Left ventricle myocardium inferior (tissue), 1 donor: ENCODE results near the gene CDX2. TPM values are rescaled to one million over a fixed set of nuclear protein-coding genes. Genes with fewer than 3 reads are reported as not detected.

ENCODE experiments used
- DNase-seq: peaks from one replicate; pipeline ENCODE4 v3.0.0-alpha.2; 2020
- H3K27ac ChIP-seq: fragments of 200-600 bp; replicated peaks from 2 replicates; pipeline ENCODE4 v1.8.0; 2021
- H3K27me3 ChIP-seq: fragments of 200-600 bp; 2 replicates; pipeline ENCODE4 v1.8.0; 2021; ENCODE audit warnings: low read depth
- H3K36me3 ChIP-seq: fragments of 200-600 bp; 2 replicates; pipeline ENCODE4 v1.8.0; 2021
- H3K4me1 ChIP-seq: fragments of 200-600 bp; 2 replicates; pipeline ENCODE4 v1.8.0; 2021
- H3K4me3 ChIP-seq: fragments of 200-600 bp; 2 replicates; pipeline ENCODE4 v1.8.0; 2021; ENCODE audit warnings: mild to moderate bottlenecking, moderate library complexity
- H3K9me3 ChIP-seq: fragments of 200-600 bp; replicated peaks from 2 replicates; pipeline ENCODE4 v1.8.0; 2021
- CTCF ChIP-seq: fragments of 200-600 bp; IDR thresholded peaks from 2 replicates; pipeline ENCODE4 v1.8.0; 2021; ENCODE audit warnings: antibody characterized with exemption, mild to moderate bottlenecking, borderline replicate concordance
- intact Hi-C: fragments of 100-400 bp; cut with micrococcal nuclease; formaldehyde crosslinking; loops from one replicate; pipeline ENCODE4 v1.11.0; 2022
- total RNA-seq: library from RNA; stranded (reverse); fragmentation: NEBNext Ultra II Directional; extraction: Animal tissue kit (Norgen Biotek cat#: 25700); gene quantifications from one replicate; pipeline ENCODE4 v1.2.1, GENCODE V29; 2021
- donor health status: DM: no; HTN: yes; CAD: no; lungs with severe emphysema.

Gene CDX2
- total RNA-seq, 1 donor from 2014 or later = not detected

DNA sequence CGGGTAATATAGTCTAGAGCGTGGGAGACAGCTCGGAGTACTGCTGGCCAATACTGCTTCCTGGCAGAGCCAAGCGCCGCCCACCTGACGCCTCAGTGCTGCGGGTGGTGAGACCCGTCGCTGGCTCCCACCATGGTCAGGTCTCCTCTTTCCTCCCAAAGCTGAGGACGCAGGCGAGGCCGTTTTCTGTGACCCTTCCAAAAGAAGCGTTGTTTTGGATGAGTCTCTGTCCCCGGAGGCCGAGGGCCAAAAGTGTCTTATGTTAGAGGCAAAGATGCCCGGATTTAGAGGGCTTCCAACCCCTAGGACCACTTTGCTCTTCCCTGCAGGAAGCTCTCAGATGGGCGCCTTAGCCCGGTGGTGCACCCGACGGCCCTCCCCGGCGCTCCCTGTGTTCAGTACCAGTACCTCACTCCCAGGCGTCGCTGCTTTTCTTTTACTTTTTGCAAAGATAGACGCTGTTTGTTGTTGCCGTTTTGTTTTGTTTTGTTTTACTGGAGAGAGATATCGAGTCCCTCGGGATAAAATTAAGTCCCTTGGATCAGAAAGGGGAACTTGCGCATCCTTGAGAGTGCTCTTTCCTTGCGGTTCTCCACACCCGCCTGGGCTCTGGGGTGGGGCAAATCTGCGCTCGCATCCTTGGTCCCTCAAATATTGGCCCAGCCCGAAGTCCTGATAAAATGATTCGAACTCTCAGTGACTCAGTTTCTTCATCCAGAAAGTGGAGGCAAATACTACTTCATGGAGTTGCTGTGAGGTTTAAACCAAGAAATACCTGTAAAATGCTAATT is 42.3 kb downstream of the CDX2 start:
- no peak for TF ChIP-seq CTCF
- no peaks in the 10 kb centered on the region for H3K9me3 ChIP-seq
- H3K27me3 ChIP-seq = peaks cover 100% of the 10 kb centered on the region
- H3K4me3 ChIP-seq = no peak overlapping the region
- H3K4me1 ChIP-seq = peaks cover 6% of the 10 kb centered on the region
- DNase-seq = no peak
- H3K36me3 ChIP-seq = no peaks in the 10 kb centered on the region
- no peak overlapping the region for H3K27ac ChIP-seq
- intact Hi-C loops = no loop called here

DNA sequence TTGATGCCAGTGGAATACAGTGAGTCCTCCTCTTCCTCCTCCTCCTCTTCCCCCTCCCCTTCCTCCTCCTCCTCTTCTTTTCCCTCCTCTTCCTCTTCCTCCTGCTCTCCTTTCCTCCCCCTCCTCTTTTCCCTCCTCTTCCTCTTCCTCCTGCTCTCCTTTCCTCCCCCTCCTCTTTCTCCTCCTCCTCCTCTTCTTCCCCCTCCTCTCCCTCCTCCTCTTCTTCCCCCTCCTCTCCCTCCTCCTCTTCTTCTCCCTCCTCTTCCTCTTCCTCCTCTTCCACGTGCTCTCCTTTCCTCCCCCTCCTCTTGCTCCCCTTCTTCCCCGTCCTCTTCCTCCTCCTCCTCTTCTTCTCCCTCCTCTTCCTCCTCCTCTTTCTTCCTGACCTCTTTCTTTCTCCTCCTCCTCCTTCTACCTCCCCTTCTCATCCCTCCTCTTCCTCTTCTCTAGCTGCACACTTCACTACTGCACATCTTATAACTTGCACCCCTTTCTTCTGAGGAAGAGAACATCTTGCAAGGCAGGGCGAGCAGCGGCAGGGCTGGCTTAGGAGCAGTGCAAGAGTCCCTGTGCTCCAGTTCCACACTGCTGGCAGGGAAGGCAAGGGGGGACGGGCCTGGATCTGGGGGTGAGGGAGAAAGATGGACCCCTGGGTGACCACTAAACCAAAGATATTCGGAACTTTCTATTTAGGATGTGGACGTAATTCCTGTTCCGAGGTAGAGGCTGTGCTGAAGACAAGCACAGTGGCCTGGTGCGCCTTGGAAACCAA is 43.7 kb downstream of the CDX2 start:
- H3K9me3 ChIP-seq = no peaks in the 10 kb centered on the region
- H3K4me3 ChIP-seq = no peak overlapping the region
- TF ChIP-seq CTCF = no peak
- DNase-seq = no peak
- H3K27me3 ChIP-seq = peaks cover 100% of the 10 kb centered on the region
- H3K27ac ChIP-seq = no peak overlapping the region
- intact Hi-C loops = no loop called here
- no peaks in the 10 kb centered on the region for H3K36me3 ChIP-seq
- H3K4me1 ChIP-seq = peaks cover 21% of the 10 kb centered on the region

DNA sequence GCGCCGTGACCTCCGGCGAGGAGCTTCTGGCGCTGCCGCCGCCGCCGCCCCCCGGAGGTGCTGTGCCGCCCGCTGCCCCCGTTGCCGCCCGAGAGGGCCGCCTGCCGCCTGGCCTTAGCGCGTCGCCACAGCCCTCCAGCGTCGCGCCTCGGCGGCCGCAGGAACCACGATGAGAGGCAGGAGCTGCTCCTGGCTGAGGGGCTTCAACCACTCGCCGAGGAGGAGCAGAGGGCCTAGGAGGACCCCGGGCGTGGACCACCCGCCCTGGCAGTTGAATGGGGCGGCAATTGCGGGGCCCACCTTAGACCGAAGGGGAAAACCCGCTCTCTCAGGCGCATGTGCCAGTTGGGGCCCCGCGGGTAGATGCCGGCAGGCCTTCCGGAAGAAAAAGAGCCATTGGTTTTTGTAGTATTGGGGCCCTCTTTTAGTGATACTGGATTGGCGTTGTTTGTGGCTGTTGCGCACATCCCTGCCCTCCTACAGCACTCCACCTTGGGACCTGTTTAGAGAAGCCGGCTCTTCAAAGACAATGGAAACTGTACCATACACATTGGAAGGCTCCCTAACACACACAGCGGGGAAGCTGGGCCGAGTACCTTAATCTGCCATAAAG is 44.5 kb downstream of the CDX2 start:
- Histone ChIP-seq H3K4me1 (peaks cover 29% of the 10 kb centered on the region), H3K36me3 (no peaks in the 10 kb centered on the region), H3K4me3 (no peak overlapping the region), H3K9me3 (no peaks in the 10 kb centered on the region), H3K27me3 (peaks cover 100% of the 10 kb centered on the region), H3K27ac (no peak overlapping the region)
- intact Hi-C loops = no loop called here
- no peak for TF ChIP-seq CTCF
- no peak for DNase-seq

- no peak for TF ChIP-seq CTCF
- intact Hi-C loops = no loop called here
- peaks cover 100% of the 10 kb centered on the region for H3K27me3 ChIP-seq
- no peak overlapping the region for H3K27ac ChIP-seq
- no peaks in the 10 kb centered on the region for H3K9me3 ChIP-seq
- no peak overlapping the region for H3K4me3 ChIP-seq
- H3K36me3 ChIP-seq = no peaks in the 10 kb centered on the region
- peaks cover 35% of the 10 kb centered on the region for H3K4me1 ChIP-seq
- DNase-seq = no peak
Observed at GRCh38 chr13:27923794-27924528, 45.2 kb downstream of the CDX2 start.
